Activated CD4-positive, alpha-beta T cell treated with anti-CD3 and anti-CD28 coated beads for 1 hour (primary cell): ENCODE measurements around the gene ACTN4.
"Not testable (repeated sequence)": the region's sequence is repeated elsewhere in the genome, so short reads cannot be mapped to it uniquely, and the experiment has no call there.

Source experiments
- DNase-seq: peaks from one replicate; pipeline ENCODE4 v3.0.0-alpha.2; 2020

Gene ACTN4

DNA sequence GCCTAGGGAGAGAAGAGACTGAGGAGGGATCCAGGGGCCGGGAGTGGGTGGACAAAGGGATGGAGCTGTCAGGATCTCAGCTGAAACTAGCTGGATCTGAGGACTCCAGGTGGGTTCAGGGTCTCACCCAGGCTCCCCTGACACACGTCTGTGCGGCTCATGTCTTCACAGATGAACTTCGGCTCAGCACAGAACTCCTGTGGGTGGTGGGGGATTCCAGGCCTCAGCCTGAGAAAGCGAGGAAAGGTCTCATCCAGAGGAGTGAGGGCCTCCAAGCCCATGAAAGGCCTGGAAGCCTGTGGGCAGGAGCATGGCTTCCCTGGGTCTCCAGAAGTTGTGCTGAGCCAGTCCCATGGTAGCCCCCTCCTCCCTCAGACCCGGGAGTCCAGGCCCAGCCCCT lies 95.5 kb downstream of the ACTN4 start:
- no peak for DNase-seq

GRCh38 chr19:38743394-38744297 lies 96.2 kb downstream of the ACTN4 start:
- DNase-seq, result no peak

GRCh38 chr19:38744298-38744681 lies 96.8 kb downstream of the ACTN4 start, which contains the start of gene CAPN12:
CAPN12 (minus strand) TSS chr19:38744474; CDS start chr19:38744165, 309 bp downstream.
- no peak for DNase-seq

- no peak for DNase-seq
Observed at GRCh38 chr19:38744874-38745273, 97.4 kb downstream of the ACTN4 start.

DNA sequence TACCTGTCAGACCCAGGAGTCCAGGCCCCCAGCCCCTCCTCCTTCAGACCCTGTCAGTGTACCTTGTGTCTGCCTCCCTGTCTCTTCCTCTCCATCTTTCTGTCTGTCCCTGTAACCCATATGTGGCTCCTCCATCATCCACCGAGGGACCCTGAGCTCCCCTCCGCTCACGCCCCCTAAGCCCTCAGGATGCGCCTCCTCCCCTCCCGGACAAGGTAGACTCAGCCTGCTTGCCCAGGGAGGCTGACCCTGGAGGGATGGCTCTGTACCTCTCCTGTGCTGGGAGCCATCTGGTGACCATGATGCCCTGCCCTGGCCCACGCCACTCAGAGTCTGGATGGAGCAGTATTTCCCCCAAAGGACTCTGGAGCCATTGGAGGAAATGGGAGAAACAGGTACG lies 97.9 kb downstream of the ACTN4 start:
- DNase-seq, result no peak

DNA sequence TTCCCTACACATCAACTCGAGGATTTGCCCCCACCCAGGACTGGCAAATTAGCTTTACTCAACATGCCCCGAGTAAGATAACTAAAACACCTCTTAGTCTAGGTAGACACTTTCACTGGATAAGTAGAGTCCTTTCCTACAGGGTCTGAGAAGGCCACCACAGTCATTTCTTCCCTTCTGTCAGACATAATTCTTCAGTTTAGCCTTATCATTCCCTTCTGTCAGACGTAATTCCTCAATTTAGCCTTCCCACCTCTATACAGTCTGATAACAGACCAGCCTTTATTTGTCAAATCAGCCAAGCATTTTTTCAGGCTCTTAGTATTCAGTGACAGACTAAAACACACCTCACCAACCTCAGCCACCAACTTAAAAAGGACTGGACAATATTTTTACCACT lies 106.3 kb downstream of the ACTN4 start:
- DNase-seq, result not testable (repeated sequence)

GRCh38 chr19:38754196-38754595 lies 106.7 kb downstream of the ACTN4 start:
- DNase-seq, result not testable (repeated sequence)

- DNase-seq, result no peak
Observed at GRCh38 chr19:38759590-38760003, 112.1 kb downstream of the ACTN4 start.

- DNase-seq, result not testable (repeated sequence)
Observed at GRCh38 chr19:38760805-38761517, 113.5 kb downstream of the ACTN4 start.

DNA sequence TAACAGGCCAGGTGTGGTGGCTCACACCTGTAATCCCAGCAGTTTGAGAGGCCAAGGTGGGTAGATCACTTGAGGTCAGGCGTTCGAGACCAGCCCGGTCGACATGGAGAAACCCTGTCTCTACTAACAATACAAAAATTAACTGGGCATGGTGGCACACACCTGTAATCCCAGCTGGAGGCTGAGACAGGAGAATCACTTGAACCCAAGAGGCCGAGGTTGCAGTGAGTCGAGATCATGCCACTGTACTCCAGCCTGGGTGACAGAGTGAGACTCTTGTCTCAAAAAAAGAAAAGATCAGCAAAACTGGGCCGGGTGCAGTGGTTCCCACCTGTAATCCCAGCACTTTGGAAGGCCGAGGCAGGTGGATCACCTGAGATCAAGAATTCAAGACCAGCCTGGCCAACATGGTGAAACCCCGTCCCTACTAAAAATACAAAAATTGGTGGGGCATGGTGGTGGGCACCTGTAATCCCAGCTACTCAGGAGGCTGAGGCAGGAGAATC lies 114.5 kb downstream of the ACTN4 start:
- DNase-seq, result not testable (repeated sequence)

GRCh38 chr19:38763795-38764220 lies 116.4 kb downstream of the ACTN4 start:
- DNase-seq, result no peak

- no peak for DNase-seq
Observed at GRCh38 chr19:38765214-38765613, 117.8 kb downstream of the ACTN4 start.

DNA sequence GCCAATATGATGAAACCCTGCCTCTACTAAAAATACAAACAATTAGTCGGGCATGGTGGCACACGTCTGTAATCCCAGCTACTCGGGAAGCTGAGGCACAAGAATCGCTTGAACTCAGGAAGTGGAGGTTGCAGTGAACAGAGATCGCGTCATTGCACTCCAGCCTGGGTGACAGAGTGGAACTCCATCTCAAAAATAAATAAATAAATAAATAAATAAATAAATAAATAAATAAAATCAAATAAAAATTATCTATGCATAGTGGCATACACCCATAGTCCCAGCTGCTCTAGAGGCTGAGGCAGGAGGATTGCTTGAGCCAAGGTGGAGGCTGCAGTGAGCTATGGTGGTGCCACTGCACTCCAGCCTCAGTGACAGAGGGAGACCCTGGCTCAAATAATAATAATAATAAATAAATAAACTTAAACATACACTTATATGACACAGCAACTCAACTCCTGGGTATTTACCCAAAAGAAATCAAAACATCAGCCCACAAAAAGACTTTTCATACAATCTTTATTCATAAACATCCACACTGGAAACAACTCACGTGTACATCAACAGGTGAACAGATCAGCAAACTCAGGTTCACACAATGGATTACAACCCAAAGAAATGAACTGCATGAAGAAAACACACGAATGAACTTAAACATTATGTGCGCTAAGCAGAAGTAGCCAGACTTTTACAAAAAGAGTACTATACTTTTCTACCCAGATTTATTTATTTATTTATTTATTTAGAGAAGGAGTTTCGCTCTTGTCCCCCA lies 119.0 kb downstream of the ACTN4 start:
- DNase-seq, result no peak

DNA sequence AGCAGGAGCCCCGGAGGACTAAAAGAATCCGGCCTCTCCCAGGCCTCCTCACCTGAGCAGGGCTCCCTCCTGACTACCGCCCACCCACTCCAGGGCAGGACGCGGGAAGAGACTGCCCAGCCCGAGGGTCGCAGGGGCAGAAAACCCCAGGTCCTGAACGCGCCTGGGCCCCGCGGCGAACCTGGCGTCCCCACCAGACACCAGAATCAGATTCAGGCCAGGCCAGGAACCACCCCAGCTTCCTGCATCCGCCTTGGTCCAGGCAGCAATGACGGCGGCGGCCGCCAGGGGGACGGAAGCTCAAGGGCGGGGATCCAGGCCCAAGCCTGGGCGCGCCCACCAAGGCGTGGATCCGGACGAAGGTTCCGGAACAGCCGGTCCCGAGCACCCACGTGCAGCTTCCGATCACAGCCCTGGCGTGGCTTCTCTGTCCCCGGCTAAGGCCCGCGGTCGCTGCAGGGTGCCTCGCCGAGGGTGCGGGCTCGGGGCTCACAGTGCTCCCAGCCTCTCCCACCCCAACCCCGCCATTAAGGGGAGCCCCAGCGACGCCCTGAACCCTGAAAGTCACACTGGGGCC lies 122.3 kb downstream of the ACTN4 start:
- DNase-seq, result peak; percentile 82

DNA sequence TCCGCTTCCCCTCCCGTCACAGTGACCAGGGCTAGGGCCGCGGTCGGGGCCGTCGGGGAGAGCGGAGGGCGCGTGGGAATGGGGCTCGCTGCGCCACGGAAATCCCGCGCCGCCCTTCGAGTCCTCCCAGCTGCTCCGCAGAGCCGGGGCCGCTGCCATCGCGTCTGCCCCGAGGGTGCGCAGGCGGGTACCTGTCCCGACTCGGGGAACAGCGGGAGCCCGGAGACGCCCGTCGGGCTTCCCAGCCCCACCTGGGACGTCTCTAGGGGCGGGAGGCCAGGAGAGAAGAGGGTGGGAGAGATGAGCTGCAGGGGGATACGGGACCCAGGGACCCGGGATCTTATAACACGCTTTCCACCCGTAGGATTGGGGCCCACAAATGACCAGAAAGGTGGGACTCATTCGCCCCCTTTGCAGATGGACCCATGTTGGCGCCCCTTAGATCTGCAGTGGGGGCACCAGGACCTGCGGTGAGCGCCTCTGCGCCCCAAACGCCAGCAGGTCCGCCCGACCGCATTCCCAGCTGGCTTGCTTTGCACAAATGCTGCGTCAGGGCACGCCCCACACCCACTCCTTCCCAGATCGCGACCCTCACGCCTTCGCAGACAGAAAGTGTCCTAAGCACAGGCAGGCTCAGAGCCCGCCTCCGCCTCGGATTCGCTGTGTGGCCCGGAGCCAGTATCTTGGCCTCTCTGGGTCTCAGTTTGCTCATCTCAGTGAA lies 122.9 kb downstream of the ACTN4 start:
- DNase-seq, result not testable (repeated sequence)

DNA sequence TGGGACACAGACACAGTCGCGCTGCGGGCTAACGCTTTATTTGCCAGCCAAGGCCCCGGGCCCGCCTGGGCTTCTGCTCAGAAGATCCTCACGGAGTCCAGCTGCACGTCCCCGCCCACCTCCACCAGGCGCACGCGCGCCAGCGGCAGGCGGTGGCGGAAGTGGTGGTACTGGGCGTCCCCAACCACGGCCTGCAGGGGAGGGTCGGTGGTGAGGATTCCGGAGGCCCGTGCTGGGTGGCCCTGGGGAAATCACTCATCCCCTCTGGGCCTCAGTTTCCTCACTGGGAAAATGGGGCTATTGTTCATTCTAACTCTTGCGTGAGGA lies 123.5 kb downstream of the ACTN4 start:
- DNase-seq, result not testable (repeated sequence)

DNA sequence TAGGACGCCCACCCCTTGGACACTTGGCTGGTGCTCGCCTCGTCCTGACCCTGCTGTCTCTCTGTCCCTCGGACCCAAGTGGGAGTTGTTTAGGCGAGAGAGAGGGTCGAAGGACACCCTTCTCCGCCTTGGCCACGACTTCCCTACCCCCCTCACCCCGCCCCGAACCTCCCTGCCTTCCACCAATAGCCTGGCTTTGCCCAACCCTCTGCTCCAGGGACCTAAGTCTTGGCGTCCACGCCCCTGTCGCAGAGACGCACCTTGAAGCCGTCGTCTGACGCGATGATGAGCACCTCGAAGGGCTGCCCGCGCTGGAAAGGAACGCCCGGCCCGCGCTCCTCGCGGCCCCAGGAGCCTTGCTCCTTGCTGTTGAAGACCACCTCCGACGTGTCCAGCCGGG lies 124.1 kb downstream of the ACTN4 start:
- not testable (repeated sequence) for DNase-seq

- DNase-seq, result no peak
Observed at GRCh38 chr19:38773469-38774177, 126.2 kb downstream of the ACTN4 start, which contains the start of gene LGALS7. LGALS7 (minus strand) TSS chr19:38773517; CDS start chr19:38773492, 25 bp downstream.

DNA sequence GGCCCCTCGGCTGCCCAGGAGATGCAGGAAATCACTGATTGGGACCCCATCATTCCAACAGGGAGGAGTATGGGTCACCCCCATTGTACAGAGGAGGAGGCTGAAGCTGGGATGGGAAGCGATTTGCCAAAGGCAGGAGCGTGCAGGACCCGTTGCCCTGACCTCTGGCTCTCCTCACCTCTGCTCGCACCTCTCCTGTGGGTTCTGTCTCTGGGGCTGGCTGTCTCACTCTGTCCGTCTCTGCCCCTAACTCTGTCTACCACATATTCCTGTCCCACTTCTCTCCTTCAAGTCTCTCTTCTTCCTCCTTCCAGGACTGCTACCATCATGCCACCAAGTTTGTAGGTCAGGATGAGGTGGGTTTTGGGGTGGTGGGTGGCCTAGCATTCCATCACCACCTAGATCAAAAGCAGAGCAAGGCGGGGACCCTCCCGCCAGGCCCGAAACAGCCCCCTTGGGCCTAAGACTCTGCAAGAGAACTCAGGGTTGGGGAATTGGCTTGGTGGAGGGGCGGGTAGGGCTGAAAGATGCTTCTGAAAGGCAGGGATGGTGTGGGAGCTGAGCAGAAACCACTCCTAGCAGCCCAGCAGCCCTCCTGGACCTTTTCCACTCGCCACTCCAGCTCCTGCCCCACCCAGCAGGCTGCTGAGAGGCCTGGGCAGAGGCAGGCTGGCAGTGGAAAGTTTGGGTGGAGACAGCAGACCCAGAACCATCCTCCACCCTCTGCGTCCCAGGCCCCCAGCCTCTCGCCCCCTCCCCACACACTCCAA lies 126.9 kb downstream of the ACTN4 start:
- DNase-seq, result no peak

DNA sequence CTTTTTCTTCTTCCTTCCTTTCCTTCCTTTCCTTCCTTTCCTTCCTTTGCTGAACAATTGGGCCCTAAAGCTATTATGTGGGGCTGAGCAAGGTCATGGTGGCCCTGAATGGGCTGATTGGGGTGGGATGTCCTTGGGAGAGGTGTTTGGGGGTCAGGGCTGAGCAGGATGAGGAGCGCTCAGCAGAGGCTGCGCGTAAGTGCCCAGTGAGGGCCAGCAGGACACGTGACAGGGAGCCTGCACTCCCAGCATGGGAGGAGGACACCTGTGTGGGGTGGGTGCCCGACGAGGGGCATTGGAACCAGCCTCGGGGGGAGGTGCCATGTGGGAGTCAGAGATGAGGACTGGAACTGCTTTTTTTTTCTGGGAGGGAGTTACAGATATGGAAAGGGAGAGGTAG lies 131.3 kb downstream of the ACTN4 start:
- no peak for DNase-seq
